ENCODE measurements around the gene SNN.

GRCh38 chr16:11671676-11672075 lies 3.4 kb downstream of the SNN start:
- TF ChIP-seq POLR2A (IDR thresholded peaks at IDR 0.05; ENCODE audit: low read depth, low read length) (no peak), POLR2AphosphoS5 (IDR thresholded peaks at IDR 0.05; ENCODE audit: low read depth, low read length) (no peak), TAF1 (IDR thresholded peaks at IDR 0.05; ENCODE audit: low read depth, low read length) (no peak), SPI1 (IDR thresholded peaks at IDR 0.05; ENCODE audit: low read depth, low read length) (no peak)
